ENCODE results near the gene JAG2.

Gene JAG2

DNA sequence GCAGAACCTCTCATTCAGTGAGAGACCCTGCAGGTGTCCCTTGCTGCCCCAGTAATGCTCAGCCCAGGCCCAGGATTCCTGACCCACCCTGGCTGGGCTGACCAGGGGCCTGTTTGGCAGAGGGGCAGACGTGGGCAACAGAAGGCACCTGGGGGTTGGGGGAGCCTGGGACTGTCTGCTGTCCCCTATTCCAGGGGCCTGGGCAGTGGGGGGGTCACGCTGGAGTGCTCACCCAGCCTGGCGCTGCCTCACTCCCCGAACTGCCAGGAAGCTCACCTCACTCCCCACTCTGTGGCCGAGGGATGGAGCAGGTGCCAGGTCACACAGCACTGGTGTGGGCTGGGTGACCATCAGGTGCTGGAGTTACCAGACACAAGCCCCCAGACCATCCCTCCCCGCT is 35.1 kb upstream of the JAG2 start:
- DNase-seq (ENCODE audit: low read depth in 2 of 2), result no peak

DNA sequence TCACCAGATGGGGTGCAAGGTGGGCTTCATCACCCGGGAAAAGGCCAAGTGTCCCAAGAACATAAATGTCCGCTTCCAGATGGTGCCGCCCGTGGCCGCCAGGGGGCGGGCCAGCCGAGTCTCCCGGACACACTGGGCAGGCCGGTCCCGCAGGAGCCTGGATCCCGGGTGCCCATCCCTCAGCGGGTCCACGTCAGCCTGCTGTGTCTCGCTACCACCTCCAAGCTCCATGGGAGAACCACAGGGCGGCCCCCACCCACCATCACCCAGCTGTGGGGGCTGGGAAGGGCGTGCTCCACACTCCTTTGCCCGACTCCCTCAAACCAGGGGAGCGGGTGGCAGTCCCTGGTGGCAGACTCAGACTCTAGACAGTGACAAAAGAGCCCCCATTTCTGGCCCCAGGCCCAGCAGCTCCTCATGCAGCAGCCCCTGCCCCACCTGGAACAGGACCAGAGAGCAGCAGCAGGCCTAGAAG is 34.5 kb upstream of the JAG2 start:
- peak in 1 of 2 donors; percentile 57 for DNase-seq (ENCODE audit: low read depth in 2 of 2)

DNA sequence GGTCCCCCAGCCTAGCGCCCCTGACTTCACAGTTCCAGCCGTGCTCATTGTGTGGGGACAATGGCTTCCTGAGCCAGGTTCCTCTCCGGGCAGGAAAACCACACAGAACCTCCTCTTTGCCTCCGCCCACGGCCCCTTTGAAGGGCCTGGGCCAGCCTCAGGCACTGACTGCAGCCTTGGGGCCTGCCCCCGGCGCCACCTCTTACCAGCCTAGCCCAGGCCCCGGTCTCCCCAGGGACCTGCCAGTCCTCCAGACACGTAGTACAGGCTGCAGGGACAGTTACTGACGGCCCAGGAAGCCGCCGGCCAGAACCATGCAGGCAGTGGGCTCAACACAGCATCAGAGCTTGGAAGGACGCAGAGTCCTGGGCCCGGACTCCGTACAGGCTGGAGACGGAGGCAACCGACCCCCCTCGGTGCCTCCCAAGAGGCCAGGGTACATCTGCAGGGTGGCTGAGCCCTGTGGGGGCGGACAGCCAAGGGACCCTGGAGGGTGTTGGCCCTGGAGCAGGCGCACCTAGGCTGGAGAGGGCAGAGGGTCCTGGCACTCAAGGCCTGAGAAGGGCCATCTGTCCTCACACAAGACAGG is 33.4 kb upstream of the JAG2 start:
- DNase-seq (ENCODE audit: low read depth in 2 of 2), result no peak

DNA sequence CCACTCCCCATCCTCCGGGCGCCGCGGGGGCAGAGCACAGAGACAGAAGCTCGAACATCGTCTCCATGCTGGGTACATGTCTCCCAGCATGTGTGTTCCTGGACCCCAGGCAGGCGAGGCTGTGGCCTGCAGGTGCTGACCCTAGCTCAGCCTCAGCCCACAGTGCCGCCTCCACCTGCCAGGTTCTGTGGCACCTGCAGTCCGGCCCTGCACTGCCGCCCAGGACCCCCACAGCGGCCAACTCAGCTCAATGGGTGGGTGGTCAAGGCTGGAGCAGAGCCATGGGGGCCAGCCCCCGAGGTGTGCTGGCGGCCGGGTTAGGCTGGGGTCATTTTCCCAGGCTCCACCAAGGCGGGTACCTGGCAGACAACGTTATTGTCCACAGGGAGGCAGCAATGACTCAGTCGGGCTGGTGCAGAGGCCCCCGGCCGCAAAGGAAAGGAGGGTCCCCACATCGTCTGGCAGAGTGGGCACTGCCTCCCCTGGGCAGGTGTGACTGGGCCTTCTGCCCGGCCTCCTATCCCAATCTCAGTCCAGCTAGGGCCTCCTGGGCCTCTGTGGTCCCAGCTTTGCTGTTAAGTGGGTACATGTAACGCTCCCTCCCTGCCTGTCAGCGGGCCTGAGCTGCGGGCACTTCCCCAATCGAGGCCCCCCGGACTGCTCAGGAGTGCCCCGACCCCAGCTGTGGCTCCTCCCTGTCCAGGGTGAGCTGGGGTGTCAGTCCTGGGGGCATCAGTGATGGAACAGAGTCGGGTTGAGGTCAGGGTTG is 32.8 kb upstream of the JAG2 start:
- no peak for DNase-seq (ENCODE audit: low read depth in 2 of 2)

DNA sequence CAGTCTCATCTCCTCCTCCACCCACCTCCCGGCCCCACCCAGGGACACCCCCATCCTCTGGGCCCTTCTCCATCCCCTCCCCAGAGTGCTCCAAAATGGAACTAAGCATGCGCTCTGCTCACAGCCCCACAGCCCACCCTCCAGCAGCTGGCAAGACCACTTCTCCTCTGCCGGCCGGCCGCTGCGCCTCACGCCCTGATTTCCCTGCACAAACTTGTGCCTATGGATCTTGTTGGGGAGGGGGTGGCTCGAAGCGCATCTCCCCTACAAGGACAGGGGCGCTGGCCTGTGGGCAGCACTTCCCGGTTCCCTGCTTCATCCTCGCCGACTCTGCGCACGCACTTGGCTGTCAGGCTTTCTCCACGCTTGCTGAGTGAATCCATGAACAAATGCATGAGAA is 32.1 kb upstream of the JAG2 start:
- DNase-seq (ENCODE audit: low read depth in 2 of 2), result no peak

DNA sequence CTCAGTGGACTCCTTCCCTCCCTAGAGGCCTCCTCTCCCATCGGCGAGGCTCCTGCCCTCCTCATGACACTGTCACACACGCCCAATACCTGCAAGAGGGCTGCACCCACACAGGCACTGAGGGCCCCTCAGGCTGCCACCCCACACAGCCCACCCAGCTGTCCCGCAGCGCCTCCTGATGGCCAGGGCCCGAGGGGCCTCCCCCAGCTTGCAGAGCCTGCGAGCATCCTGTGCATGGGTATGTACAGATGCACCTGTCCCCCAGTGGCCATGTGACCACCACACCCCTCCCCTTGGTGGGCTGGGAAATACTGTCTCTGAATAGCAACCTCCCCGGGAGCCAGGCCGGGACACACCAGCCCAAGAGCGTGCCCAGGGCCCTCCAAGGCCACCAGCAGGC is 31.5 kb upstream of the JAG2 start:
- no peak for DNase-seq (ENCODE audit: low read depth in 2 of 2)

DNA sequence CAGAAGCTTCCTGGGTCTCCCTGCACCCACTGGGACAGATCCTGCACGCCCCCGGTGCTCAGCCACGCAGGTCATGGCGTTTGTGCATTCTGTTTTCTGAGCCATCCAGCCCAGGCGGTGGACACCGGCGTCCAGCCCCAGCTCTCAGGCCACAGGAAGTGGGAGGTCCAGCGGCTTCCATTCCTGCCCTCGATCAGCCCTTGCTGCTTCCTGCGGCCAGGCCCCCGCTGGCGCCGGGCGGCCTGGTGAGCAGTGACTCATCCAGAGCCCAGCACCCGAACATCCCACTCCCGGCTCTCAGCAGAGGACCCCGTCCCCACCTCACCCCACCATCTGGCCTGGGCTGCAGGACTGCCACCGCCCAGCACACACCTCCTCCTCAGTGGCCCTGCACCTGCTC is 30.5 kb upstream of the JAG2 start:
- DNase-seq (ENCODE audit: low read depth in 2 of 2), result no peak

DNA sequence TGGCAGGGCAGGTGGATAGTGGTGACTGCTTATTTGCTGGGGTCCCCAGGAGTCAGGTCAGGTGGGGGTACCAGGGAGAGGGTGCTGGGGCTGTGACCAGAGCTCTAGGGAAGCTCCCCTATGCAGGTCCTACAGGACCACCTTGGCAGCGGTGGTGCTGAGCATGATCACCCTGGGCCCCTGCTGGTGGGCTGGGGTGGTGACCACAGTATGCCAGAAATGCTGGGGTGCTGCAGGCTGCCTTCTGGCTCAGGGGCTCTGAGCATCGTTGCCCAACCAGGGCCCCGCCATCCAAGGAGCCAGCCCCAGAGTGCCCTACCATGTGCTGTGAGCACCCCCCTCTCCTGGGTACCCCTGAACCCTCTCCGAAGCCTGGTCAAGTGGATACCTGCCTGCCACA is 30.0 kb upstream of the JAG2 start:
- no peak for DNase-seq (ENCODE audit: low read depth in 2 of 2)

DNA sequence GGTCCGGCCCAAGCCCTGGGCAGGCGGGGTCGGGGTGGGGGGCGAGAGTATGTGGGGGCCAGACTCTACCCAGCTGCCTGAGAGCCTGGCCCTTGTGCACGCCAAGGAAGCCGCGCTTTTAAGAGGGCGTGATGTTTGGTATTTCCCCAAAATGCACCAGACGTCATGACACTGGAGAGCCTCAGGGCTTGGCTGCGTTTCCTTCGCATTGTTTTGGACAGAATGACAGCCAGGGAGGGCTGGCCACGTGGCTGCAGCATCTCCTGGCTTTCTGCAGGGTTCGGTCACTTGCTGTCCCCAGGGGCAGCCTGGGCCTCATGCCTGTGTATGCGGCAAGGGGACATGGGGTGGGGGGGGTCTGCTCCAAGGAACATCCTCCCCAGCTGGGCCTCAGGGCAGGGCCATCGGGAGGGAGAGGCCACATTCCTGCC is 28.6 kb upstream of the JAG2 start:
- DNase-seq (ENCODE audit: low read depth in 2 of 2), result no peak

DNA sequence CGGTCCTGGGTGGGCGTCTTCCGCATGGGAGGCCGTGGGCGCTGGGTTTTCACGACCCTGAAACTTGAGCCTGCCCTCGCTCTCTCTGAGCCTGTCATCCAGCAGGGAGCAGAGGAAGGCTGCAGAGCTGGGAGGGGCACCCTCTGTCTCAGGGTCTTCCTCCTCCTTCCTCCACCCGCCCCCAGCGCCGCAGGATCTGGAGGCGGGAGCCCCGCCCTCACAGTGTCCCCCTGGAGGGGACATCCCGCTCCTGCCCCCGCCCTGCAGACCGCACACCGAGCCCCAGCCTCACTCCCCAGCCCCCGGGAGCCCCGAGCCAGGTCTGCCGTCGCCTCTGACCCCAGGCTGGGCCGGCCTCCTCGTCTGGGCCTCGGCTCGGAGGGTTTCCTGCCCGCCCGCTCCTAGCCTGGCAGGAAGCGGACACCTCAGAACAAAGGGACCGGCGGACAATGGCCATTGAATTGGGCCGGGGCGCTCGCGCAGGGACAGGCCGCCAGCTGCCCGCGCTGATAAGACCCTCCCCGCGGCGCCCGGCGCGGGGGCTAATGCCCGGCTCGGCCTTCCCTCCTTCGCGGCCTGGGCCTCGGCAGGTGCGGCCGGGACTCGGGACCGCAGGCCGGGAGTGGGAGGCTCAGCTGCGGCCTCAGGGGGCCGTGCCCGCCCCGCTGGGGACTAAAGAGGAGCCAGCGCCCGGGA is 27.8 kb upstream of the JAG2 start:
- no peak for DNase-seq (ENCODE audit: low read depth in 2 of 2)

DNA sequence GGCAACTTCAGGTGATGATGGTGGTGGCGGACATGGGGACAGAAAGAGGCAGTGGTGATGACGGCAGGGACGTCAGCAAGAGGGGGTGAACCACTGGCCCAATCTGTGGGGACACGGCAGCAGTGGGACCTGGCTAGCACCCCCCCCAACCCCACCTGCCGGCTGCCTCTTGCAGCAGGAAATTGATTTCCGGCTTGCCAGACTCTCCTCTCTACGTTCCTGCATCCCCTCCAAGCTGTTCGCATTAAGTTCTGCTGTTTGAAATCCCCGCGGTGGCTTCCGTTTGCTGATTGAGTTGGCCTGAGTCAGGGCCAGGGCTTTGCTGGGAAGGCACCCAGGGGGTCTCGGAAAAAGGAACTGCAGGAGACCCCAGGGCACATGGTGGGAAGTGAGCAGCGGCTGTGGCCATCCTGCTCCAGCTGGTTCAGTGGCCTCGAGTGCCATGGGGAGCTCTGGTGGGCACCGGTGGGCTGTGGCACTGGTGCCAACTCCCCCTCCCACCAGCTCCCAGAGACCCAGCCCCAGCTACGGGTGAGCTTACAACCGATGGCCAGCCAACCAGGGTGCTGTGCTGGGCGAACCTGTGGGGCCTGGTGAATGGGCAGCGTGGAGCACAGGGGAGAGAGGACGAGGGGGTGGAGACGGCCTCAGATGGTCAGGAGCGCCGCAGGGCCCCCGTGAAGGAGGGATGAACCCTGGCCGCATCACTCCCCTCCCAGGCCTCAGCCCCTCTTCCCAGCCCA is 27.1 kb upstream of the JAG2 start:
- DNase-seq (ENCODE audit: low read depth in 2 of 2), result no peak

DNA sequence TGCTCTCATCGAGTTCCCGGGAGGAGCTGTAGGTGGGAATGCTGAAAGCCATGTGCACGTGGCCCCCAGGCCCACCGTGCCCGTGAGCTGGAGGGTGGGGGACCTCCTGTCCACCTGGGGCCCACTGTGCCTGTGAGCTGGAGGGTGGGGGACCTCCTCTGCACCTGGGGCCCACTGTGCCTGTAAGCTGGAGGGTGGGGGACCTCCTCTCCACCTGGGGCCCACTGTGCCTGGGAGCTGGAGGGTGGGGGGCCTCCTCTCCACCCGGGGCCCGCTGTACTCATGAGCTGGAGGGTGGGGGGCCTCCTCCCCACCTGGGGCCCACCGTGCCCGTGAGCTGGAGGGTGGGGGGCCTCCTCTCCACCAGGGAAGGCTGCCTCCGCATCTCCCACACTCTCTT is 26.5 kb upstream of the JAG2 start:
- DNase-seq (ENCODE audit: low read depth in 2 of 2), result no peak

DNA sequence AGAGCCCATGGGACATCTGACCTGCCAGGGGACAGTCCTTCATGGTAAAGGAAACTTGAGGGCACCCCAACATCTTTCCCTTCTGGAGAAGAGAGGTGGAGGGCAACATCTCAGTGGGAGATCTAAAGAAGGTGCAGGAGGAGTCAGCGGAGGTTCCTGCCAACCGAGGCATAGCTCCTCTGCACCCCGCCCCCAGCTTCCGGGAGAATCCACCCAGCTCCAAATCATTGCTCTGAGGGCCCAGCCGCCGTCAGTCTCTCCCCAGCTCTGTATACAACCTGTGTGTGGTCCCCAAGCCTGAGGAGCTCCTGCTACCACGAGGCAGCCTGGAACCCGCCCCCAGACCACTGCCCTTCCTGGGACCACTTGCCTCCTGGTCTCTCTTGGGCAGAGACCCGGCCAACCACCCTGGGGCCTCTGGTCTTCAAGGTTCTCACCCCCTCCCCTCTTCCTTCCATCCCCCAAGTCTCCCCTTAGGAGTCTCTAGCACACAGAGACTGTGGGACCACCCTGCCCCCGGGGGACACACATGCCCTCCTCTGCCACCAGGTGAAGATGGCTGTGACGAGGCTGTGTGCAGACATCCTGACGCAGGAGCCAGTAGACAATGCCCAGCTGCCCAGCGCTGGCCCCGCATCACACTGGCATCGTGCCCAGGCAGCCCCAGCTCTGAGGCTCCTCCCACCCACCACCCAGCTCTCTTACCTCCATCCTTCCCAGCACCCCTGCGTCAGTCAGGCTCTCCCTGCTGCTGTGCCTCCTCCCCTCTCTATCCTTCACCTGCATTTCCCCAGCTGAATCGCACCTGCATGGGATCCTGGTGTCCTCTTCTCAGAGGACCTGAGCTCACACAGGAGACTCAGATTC is 25.6 kb upstream of the JAG2 start:
- DNase-seq (ENCODE audit: low read depth in 2 of 2), result no peak

DNA sequence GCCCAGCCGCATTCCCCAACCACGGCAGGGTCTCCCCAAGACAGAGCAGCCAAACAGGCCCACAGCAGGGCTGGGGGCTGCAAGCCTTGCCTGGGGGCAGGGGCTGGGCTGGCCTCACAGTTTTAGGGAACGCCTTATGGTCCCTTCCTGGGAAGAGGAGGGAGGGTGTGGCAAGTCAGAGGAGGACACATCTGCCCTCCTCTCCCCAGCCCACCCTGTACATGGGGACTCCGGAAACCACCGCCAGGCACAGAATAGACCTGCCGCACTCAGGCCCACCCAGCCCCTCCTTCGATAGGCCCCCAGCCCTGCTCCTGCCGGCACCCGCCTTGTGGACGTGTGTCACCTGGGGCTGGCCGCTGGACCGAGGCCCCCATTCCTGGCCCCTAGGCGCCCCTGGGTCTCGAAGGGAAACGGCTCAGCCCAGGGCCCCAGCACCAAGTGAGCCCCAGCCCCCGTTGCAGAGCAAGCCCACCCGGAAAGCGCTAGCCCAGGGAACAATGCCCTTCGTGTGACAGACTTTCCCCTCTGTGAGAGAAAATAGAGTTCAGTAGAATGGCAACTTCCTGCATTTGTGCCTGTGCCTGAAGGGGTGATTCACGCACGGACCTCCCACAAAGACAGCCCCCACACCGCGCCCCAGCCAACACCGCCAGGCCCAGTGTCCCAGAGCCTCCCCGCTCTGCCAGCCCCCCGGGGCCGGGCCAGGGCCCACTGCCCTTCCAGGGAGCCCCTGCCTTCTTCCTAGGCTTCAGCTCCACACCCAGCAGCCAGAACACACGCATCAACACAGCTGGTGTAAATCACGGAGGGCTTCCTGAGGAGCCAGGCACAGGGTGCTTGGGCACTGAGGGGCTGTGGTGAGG is 24.5 kb upstream of the JAG2 start:
- DNase-seq (ENCODE audit: low read depth in 2 of 2), result no peak

DNA sequence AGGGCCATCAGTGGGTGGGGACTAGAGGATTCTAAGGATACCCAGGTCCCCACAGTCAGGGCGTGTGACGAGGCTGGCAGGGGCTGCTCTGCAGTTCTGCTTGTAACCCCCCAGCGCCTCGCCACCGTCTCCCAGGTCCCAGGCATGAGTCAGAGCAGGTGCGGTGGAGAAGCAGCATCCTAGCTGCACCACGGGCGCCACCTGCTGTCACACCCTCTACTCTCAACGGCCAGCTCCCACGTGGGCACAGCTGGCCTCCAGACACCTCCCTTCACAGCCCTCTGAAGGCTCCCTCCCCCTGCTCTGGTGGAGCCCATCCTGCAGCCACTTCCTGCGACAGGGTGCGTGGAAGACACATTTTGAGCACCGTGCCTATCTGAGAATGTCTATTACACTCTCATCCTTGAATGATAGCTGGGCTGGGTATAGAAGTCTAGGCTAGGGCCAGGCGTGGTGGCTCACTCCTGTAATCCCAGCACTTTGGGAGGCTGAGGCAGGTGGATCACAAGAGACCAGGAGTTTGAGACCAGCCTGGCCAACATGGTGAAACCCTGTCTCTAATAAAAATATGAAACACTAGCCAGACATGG is 19.5 kb upstream of the JAG2 start:
- no peak for DNase-seq (ENCODE audit: low read depth in 2 of 2)

DNA sequence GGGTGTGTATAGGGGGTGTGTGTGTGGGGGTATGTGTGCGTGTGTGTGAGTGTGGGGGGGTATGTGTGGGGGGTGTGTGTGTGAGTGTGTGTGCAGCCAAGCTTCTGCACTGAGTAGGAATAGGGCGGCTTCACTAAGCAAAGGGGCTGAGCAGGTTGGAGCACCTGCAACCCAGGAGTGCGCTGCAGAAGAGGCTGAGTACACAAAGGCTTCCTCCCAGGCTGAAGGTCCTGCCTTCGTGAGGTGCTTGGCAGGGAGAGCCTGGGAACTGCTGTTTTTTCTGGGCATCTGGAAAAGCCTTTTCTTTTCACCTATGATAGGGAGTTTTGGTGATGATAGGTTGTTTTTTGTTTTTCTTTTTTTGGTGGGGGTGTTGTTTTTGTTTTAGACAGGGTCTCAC is 18.5 kb upstream of the JAG2 start:
- DNase-seq (ENCODE audit: low read depth in 2 of 2), result no peak

DNA sequence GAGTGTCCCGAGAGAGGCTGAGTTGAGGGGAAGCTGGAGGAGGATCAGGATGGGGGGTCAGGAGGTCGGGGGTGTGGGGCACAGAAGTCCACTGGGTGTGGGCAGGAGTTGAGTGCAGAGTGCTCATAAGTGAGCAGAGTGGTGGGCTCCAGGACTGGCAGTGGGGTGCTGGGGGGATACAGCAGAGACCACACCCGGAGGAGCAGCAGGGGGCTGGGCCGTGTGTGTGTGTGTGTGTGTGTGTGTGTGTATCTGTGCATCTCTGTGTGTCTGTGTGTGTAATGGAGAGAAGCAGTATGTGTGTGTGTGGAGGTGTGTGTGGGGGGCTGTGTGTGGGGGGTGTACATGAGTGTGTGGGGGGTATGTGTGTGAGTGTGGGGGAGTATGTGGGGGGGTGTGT is 17.4 kb upstream of the JAG2 start:
- DNase-seq (ENCODE audit: low read depth in 2 of 2), result no peak

DNA sequence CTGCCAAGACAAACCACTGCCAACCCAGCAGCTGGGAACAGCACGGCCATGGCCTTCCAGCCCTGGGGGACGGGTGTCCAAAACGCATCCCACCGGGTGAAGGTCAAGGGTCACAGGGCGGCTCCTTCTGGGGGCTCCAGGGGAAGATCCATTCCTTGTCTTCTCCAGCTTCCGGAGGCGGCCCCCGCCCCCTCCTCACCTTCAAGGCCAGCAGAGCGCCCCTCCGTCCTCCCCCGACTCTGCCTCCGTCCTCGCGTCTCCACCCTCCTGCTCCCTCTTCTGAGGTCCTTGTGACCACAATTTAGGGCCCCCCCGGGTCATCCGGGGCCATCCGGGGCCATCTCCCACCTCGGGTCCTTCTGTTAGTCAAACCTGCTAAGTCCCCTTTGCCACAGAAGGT is 16.4 kb upstream of the JAG2 start:
- DNase-seq (ENCODE audit: low read depth in 2 of 2), result no peak

DNA sequence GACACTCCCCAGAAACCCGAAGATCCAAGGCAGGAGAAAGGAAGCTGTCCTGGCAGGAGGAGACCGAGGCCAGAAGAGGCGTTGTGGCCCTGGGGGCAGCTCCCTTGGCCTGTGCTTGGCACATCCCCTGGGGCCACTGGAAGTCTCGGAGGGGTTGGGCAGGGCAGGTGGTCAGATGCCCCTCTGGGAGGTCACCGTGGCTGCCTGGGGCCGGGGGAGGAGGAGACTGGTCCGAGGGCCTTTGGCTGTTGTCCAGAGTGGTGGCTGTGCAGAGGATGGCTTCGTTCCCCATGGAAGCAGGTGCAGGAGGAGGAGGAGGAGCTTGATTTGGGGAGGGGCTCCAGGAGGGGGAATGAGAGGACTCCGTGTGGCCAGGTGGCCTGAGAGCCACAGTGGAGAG is 15.9 kb upstream of the JAG2 start:
- DNase-seq (ENCODE audit: low read depth in 2 of 2), result no peak

Data from stimulated activated CD4-positive, alpha-beta T cell treated with anti-CD3 and anti-CD28 coated beads, Interleukin-15, amount 100 ng/mL, for 48 hours (primary cell).